A549 (cell line): ENCODE results near the gene GHDC.

Experiments
- CBX8 ChIP-seq: fragments of 200-600 bp; sonication (generic); IDR thresholded peaks from 2 replicates; pipeline ENCODE4 v1.6.1; 2016
- CHD2 ChIP-seq: fragments of 150-350 bp; IDR thresholded peaks from 2 replicates; pipeline ENCODE4 v1.6.1; 2014; ENCODE audit warnings: low read length; ENCODE audit not compliant: partially characterized antibody
- CTCF ChIP-seq: fragments of >200 bp; sonication (Bioruptor Twin); formaldehyde crosslinking; IDR thresholded peaks from 3 replicates; pipeline ENCODE4 v1.5.1; 2016
- EP300 ChIP-seq, 2 experiments: fragments of >200 bp; sonication (Bioruptor Twin); formaldehyde crosslinking; IDR thresholded peaks; 2 replicates in 1 of 2; 3 replicates in 1 of 2; pipeline ENCODE4 v1.6.1; 2016 to 2017
- HDAC2 ChIP-seq: fragments of 200-600 bp; sonication (generic); IDR thresholded peaks from 2 replicates; pipeline ENCODE4 v1.6.1; 2016
- JUNB ChIP-seq: fragments of >200 bp; sonication (Bioruptor Twin); formaldehyde crosslinking; IDR thresholded peaks from 2 replicates; pipeline ENCODE4 v1.6.1; 2016
- KDM1A ChIP-seq: fragments of 200-600 bp; sonication (generic); IDR thresholded peaks from 2 replicates; pipeline ENCODE4 v1.6.1; 2016; ENCODE audit warnings: low read depth, mild to moderate bottlenecking
- MAZ ChIP-seq: fragments of 150-350 bp; IDR thresholded peaks from 2 replicates; pipeline ENCODE4 v1.6.1; 2014; ENCODE audit warnings: antibody characterized with exemption, low read depth, low read length, borderline replicate concordance
- POLR2A ChIP-seq: IDR thresholded peaks from 2 replicates; pipeline ENCODE4 v1.6.1; 2012; ENCODE audit warnings: mild to moderate bottlenecking, low read length
- POLR2AphosphoS2 ChIP-seq: conservative IDR thresholded peaks from 2 replicates; pipeline ENCODE4 v1.6.1; 2012; ENCODE audit warnings: low read length, improper control_type of control experiment, inconsistent platforms
- RARB ChIP-seq: fragments of 250-450 bp; sonication (Bioruptor Pico); IDR thresholded peaks from 2 replicates; pipeline ENCODE4 v1.8.0; 2021; ENCODE audit warnings: mild to moderate bottlenecking, moderate library complexity
- TP53 ChIP-seq: fragments of 250-450 bp; sonication (Bioruptor Pico); IDR thresholded peaks from 2 replicates; pipeline ENCODE4 v1.5.0; 2021; ENCODE audit warnings: mild to moderate bottlenecking, moderate library complexity
- TF ChIP-seq, protein P1 (sequence below): fragments of 200-600 bp; sonication (generic); IDR thresholded peaks from 2 replicates; pipeline ENCODE4 v1.6.1; 2016; ENCODE audit warnings: antibody characterized with exemption, mild to moderate bottlenecking, moderate library complexity
- TF ChIP-seq, protein P2 (sequence below): IDR thresholded peaks from 2 replicates; pipeline ENCODE4 v1.6.1; 2012

GRCh38 chr17:42178817-42179216, 15.5 kb downstream of the GHDC start:
- TF ChIP-seq MAZ (no peak), CBX8 (no peak), CTCF (no peak), POLR2A (no peak), JUNB (no peak), CHD2 (no peak), KDM1A (no peak), POLR2AphosphoS2 (no peak), RARB (CRISPR knock-in tag) (no peak), EP300 (IDR thresholded peaks at IDR 0.05) (no peak), TP53 (no peak), HDAC2 (no peak)
- TF ChIP-seq, protein P1, sequence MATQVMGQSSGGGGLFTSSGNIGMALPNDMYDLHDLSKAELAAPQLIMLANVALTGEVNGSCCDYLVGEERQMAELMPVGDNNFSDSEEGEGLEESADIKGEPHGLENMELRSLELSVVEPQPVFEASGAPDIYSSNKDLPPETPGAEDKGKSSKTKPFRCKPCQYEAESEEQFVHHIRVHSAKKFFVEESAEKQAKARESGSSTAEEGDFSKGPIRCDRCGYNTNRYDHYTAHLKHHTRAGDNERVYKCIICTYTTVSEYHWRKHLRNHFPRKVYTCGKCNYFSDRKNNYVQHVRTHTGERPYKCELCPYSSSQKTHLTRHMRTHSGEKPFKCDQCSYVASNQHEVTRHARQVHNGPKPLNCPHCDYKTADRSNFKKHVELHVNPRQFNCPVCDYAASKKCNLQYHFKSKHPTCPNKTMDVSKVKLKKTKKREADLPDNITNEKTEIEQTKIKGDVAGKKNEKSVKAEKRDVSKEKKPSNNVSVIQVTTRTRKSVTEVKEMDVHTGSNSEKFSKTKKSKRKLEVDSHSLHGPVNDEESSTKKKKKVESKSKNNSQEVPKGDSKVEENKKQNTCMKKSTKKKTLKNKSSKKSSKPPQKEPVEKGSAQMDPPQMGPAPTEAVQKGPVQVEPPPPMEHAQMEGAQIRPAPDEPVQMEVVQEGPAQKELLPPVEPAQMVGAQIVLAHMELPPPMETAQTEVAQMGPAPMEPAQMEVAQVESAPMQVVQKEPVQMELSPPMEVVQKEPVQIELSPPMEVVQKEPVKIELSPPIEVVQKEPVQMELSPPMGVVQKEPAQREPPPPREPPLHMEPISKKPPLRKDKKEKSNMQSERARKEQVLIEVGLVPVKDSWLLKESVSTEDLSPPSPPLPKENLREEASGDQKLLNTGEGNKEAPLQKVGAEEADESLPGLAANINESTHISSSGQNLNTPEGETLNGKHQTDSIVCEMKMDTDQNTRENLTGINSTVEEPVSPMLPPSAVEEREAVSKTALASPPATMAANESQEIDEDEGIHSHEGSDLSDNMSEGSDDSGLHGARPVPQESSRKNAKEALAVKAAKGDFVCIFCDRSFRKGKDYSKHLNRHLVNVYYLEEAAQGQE = no peak
- TF ChIP-seq, protein P2, sequence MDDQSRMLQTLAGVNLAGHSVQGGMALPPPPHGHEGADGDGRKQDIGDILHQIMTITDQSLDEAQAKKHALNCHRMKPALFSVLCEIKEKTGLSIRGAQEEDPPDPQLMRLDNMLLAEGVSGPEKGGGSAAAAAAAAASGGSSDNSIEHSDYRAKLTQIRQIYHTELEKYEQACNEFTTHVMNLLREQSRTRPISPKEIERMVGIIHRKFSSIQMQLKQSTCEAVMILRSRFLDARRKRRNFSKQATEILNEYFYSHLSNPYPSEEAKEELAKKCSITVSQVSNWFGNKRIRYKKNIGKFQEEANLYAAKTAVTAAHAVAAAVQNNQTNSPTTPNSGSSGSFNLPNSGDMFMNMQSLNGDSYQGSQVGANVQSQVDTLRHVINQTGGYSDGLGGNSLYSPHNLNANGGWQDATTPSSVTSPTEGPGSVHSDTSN = no peak
